ENCODE results near the gene KIF1A.

DNA sequence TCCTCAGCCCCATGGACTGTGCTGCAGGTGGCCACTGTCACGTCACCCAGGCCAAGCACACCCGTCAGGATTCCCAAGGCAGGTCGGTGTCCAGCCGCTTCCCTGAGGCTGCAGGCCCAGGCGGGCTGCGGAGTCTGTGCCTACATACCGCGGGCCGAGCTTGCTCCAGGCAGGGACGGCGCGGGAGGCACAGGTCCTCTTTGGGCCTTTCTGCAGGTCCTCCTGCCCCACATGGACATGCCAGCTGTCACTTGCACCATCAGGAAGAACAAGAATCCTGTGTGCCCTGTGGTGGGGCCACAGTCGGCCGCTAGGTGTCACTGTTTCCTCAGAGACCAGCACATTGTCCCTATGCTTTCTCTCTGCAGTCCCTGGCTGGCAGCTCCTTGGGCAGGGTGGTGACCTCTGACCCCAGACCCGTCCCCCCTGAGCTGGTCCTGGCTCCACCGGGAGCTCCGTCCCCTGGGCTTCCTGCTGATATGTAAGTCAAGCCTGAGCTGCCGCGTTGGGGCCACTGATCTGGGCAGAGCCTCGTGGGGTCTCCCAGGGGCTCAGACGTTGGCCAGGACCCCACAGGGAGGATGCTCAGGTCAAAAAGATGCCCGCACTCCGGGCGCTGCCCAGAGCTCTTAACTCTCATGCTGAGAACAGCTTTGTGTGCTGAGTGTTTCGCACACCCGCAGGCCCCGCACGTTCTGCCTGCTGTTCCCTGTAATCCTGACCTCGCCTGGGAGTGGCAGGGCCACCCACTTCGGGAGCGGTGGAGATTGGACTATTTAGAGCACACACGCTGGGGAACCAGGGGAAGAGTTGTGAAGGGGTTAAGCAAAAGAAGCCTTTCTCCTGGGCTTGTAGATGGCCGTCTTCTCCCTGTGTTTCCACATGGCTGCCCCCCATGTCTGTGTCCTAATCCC, 31.3 kb upstream of the KIF1A start:
- TF ChIP-seq CTCF (conservative IDR thresholded peaks at IDR 0.05; ENCODE audit: low read length) (peak; percentile 88), EZH2phosphoT487 (IDR thresholded peaks at IDR 0.05; ENCODE audit: borderline replicate concordance) (no peak)
